Right lobe of liver (tissue), 6 donors: ENCODE results near the gene R3HDM2. TPM values are rescaled to one million over a fixed set of nuclear protein-coding genes. Genes with fewer than 3 reads are reported as not detected.
A peak's percentile ranks its signal among the peaks of the same experiment; 100 is the strongest.

Source experiments
- ATAC-seq, 4 donors: fragments of 200-7000 bp; cut with Tn5 transposase; one replicate each; pipeline ENCODE4 v1.9.1; 2020; ENCODE audit warnings: mild to moderate bottlenecking in 4 of 4, moderate library complexity in 4 of 4
- DNase-seq, 3 donors: peaks; one replicate each; pipeline ENCODE4 v3.0.0-alpha.2; 2020
- H3K27ac ChIP-seq, 3 donors: fragments of 200-600 bp; one replicate each; pipeline ENCODE4 v1.8.0; 2022
- H3K27me3 ChIP-seq, 2 donors: fragments of 200-600 bp; one replicate each; pipeline ENCODE4 v1.8.0; 2022
- H3K36me3 ChIP-seq, 4 donors: fragments of 200-600 bp; sonication (generic) in 1 of 4; one replicate each; pipeline versions ENCODE4 v1.5.1 to v1.8.0; 2017 to 2022; ENCODE audit warnings: control low read depth in 1 of 4
- H3K4me1 ChIP-seq, 4 donors: fragments of 200-600 bp; sonication (generic) in 1 of 4; one replicate each; pipeline versions ENCODE4 v1.5.1 to v1.8.0; 2017 to 2022; ENCODE audit warnings: control low read depth in 1 of 4
- H3K4me3 ChIP-seq, 3 donors: fragments of 200-600 bp; one replicate each; pipeline ENCODE4 v1.8.0; 2022
- H3K9me3 ChIP-seq, 4 donors: fragments of 200-600 bp; sonication (generic) in 1 of 4; one replicate each; pipeline versions ENCODE4 v1.5.1 to v1.8.0; 2017 to 2022; ENCODE audit warnings: control low read depth in 1 of 4
- POLR2A ChIP-seq: fragments of 450-650 bp; IDR thresholded peaks from one replicate; pipeline ENCODE4 v1.6.1; 2017; ENCODE audit warnings: antibody characterized with exemption, mild to moderate bottlenecking
- WGBS: methylation state at CpG from one replicate; pipeline ENCODE4 v1.1.6; 2018; ENCODE audit warnings: low coverage, low lambda C conversion rate; ENCODE audit not compliant: insufficient coverage; ENCODE audit errors: missing lambda C conversion rate; 5-methylcytosine and 5-hydroxymethylcytosine counted together
- intact Hi-C, 2 donors: fragments of 100-400 bp; cut with DNase I; formaldehyde crosslinking; loops; one replicate each; pipeline versions ENCODE4 v1.11.2 to v1.14.1; 2022
- total RNA-seq, 6 experiments: library from RNA; depleted of rRNA in 2 of 6; stranded (reverse); fragments of >200 nt in 2 of 6; fragmentation: NEBNext Ultra II Directional in 3 of 6; extraction: Animal tissue kit (Norgen Biotek cat#: 25700) in 3 of 6; gene quantifications; one replicate each; pipeline versions ENCODE4 v1.1.0 to v1.2.4, GENCODE V29; 2016 to 2023
- TF ChIP-seq, protein P1 (sequence below), 4 donors: fragments of 200-600 bp in 3 of 4; fragments of 450-650 bp in 1 of 4; IDR thresholded peaks; one replicate each; pipeline versions ENCODE4 v1.5.1 to v1.8.0; 2016 to 2022; ENCODE audit warnings: antibody characterized with exemption in 4 of 4, mild to moderate bottlenecking in 2 of 4
- donor health status: DM: no; HTN: yes; CAD: no.
- donor health status: DM: no; HTN: no; CAD: no.
- donor health status: DM: no; HTN: no; CAD: no.
- donor health status: DM: no; HTN: yes; CAD: no.
- donor health status: DM: no; HTN: yes; CAD: no.

The R3HDM2 gene
- total RNA-seq, 6 experiments from 2014 or later = 25.3 to 48.0 (median 35.9) TPM

DNA sequence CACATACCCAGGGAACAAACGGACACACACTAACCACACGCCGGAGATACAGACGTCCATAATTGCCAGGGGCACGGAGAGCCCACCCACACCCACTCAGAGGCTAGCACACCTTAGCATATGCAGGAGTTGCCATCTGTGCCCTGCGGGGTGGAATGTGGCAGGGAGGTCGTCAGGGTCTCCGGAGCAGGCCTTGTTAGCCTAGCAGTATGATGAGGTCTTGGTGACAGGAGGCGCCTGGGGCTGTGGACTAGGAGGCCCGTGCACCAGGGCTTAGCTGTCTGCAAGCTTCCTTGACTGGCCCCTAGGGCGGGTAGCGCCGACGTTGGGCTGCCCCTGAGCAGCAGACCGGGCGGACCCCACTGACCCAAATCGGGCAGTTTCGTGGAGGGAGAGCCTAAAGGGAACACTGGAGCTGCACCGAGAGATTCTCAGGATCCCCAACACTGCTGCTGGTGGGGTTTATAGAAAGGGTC lies 189.9 kb downstream of the R3HDM2 start:
- peaks cover 0 to 7% of the 10 kb centered on the region in 2 donors for H3K27me3 ChIP-seq
- 11% methylated on average over 8 of the region's 19 CpGs for WGBS
- no peaks in the 10 kb centered on the region for H3K9me3 ChIP-seq
- TF ChIP-seq, protein P1, sequence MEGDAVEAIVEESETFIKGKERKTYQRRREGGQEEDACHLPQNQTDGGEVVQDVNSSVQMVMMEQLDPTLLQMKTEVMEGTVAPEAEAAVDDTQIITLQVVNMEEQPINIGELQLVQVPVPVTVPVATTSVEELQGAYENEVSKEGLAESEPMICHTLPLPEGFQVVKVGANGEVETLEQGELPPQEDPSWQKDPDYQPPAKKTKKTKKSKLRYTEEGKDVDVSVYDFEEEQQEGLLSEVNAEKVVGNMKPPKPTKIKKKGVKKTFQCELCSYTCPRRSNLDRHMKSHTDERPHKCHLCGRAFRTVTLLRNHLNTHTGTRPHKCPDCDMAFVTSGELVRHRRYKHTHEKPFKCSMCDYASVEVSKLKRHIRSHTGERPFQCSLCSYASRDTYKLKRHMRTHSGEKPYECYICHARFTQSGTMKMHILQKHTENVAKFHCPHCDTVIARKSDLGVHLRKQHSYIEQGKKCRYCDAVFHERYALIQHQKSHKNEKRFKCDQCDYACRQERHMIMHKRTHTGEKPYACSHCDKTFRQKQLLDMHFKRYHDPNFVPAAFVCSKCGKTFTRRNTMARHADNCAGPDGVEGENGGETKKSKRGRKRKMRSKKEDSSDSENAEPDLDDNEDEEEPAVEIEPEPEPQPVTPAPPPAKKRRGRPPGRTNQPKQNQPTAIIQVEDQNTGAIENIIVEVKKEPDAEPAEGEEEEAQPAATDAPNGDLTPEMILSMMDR (IDR thresholded peaks at IDR 0.05) = no peak
- no peak for TF ChIP-seq POLR2A
- DNase-seq = no peak
- no peak for ATAC-seq
- no peak overlapping the region for H3K27ac ChIP-seq
- peaks cover 0 to 51% (median 16%) of the 10 kb centered on the region in 4 donors for H3K4me1 ChIP-seq
- H3K4me3 ChIP-seq = peak overlapping the region in 1 of 3 donors; percentile 30
- H3K36me3 ChIP-seq = no peaks in the 10 kb centered on the region
- intact Hi-C loops = loop anchor here in 1 of 2 donors (5.0 kb wide), 1 partner anchor 34 kb away; no protein-coding TSS in a partner anchor

DNA sequence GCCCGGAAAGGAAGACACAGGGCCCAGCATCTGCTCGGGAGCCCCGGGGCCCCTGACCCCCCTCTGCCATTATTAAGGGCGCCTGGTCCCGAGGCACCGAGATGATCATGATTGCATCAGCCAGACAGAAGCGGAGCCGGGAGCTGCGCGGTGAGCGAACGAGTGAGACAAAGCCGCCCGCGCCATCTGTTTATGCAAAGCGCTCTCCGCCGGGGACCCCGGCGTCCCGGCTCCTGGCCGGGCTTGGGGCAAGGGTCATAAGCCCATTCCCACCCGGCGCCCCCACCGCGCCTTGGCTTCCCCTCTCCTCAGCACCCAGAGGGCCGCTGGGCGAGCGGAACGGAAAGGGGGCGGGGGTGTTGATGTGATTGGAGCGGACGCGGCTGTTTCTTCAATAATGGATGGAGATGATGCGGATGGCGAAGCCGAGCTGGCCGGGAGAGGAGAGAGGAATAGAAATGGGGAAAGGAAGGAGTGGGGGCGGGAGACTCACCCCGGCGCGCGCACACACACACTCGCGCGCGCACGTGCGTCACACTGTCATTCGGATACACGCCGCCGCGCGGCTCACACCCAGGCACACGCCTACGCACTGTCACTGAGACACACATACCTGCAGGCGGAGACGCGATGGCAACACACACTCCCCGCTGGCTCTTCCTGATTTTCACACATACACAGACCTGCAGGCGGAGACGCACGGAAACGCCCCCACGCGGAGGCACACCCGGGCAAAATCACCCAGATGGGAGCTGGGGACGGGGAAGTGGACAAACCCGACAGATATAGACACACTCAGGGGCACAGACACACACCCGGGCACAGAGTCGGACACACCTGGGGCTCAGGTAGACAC lies 190.5 kb downstream of the R3HDM2 start:
- Histone ChIP-seq H3K4me1 (peaks cover 0 to 51% (median 16%) of the 10 kb centered on the region in 4 donors), H3K4me3 (peak overlapping the region; percentile 14 to 30 (median 27)), H3K9me3 (no peaks in the 10 kb centered on the region), H3K27me3 (peaks cover 0 to 7% of the 10 kb centered on the region in 2 donors), H3K36me3 (no peaks in the 10 kb centered on the region), H3K27ac (no peak overlapping the region)
- TF ChIP-seq, protein P1 (IDR thresholded peaks at IDR 0.05) = peak in 1 of 4 donors; percentile 16
- peak; percentile 28 for TF ChIP-seq POLR2A
- DNase-seq (peak in 1 of 3 donors; percentile 68), ATAC-seq (peak; percentile 2 to 13 (median 4))
- 1% methylated on average over 44 of the region's 72 CpGs for WGBS
- intact Hi-C loops = loop anchor here in 1 of 2 donors (5.0 kb wide), 1 partner anchor 33 kb away; no protein-coding TSS in a partner anchor

DNA sequence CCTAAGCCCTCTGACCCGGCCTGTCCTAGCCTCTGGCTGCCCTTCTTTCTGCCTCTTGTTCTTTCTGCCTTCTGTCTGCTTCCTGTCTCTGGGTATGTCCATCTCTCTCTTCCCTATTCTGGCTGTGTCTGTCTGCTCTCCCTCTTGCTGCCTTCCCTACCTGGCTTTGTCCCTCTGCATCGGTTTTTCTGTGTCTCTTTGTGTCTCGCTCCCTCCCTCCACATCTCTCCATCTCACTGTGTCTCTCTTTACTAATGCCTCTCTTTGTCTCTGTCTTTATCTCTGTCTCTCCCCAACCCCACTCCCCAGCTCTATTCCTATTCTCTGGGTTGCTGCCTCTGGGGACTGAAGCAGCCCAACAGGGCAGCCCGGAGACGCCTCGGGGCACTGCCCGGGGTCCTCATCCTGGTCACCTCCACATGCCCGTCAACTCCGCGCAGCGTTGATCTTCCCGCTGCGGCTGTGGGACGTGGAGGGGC lies 191.2 kb downstream of the R3HDM2 start:
- 2% methylated on average over 12 of the region's 14 CpGs for WGBS
- no peak for TF ChIP-seq POLR2A
- TF ChIP-seq, protein P1 (IDR thresholded peaks at IDR 0.05) = no peak
- intact Hi-C loops = loop anchor here in 1 of 2 donors (5.0 kb wide), 1 partner anchor 32 kb away; no protein-coding TSS in a partner anchor
- no peak for DNase-seq
- ATAC-seq = no peak
- Histone ChIP-seq H3K27me3 (peaks cover 0 to 7% of the 10 kb centered on the region in 2 donors), H3K4me1 (peaks cover 0 to 52% (median 17%) of the 10 kb centered on the region in 4 donors), H3K27ac (no peak overlapping the region), H3K9me3 (no peaks in the 10 kb centered on the region), H3K4me3 (peak overlapping the region in 2 of 3 donors; percentile 27 to 30), H3K36me3 (peaks cover 0 to 1% (median under 1%) of the 10 kb centered on the region in 4 donors)

DNA sequence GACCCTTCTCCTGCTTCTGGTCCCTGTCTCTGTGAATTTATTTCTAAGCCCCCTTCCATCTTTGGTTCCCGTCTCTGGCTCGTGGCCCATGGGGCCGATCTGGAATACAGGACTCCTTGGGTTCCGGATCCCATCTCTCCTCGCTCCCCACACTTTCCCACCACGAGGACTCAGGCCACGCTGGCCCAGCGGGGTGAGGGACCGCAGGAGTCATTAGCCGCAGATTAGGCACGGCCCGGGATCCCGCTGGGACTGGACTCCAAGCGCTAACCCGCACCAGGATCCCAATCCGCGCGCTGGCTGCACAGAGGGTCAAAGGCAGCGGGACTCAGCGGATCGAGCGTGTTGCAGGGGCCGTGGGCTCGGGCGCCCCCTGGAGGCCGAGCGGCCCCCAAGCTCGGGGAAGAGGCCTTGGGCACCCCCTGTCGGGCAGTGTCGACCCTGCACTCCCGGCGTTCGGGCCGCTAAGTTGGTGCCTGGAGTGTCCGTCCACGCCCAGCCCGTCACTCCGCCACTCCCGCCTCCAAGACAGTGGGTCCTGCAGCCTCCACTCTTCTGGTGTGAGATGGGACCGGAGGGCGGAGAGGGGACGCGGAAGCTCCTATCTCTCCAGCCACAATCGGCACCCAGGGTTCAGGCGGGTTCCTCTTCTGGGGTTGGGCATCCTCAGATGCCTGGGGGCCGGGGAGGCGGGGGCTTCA lies 191.8 kb downstream of the R3HDM2 start:
- Histone ChIP-seq H3K27ac (no peak overlapping the region), H3K4me3 (peak overlapping the region; percentile 12 to 16 (median 15)), H3K36me3 (peaks cover 0 to 7% (median 3%) of the 10 kb centered on the region in 4 donors), H3K9me3 (no peaks in the 10 kb centered on the region), H3K27me3 (peaks cover 0 to 7% of the 10 kb centered on the region in 2 donors), H3K4me1 (peaks cover 0 to 56% (median 19%) of the 10 kb centered on the region in 4 donors)
- ATAC-seq (peak; percentile 63 to 84 (median 77)), DNase-seq (peak; percentile 87 to 89 (median 88))
- 0% methylated on average over 9 of the region's 47 CpGs for WGBS
- TF ChIP-seq, protein P1 (IDR thresholded peaks at IDR 0.05) = peak in 3 of 4 donors; percentile 100
- TF ChIP-seq POLR2A = no peak
- intact Hi-C loops = no loop called here
